ENCODE results near the gene C3orf22.

The C3orf22 gene

DNA sequence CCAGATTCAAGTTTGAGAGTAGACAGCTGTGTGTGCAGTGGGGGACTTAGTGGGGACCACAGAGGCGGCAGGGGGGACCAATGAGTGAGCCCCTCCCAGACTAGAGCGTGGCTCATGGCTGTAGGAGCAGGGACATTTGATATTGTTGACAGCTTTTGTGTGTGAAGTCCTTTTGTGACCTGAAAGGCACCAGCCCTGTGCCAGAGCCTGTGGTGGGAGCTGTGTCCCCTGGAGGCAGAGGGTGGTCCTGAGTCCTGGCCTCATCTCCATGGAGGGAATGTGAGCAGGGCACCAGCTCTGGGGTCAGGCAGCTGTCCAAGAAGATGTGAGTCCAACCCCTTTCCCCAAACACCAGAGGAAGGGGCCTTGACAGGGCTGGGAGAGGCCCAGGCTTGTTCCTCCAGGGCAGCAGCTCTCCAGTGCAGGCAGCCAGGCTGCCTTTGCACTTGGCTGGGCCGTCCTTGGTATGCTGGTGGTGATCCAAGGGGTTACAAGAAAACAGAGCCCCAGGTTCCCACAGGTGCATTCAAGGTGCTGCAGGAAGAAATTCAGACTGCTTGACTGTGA, 10.1 kb upstream of the C3orf22 start:
- no peak overlapping the region for H3K9ac ChIP-seq (ENCODE audit: low read depth, low read length, poor library complexity, severe bottlenecking)
- H2AFZ ChIP-seq (ENCODE audit: low read length), result no peak overlapping the region
- H3K4me2 ChIP-seq (ENCODE audit: low read depth, low read length, poor library complexity, severe bottlenecking), result no peak overlapping the region
- no peaks in the 10 kb centered on the region for H3K36me3 ChIP-seq (ENCODE audit: insufficient read depth, low read length)
- no peaks in the 10 kb centered on the region for H3K79me2 ChIP-seq (ENCODE audit: insufficient read depth, low read length)
- no peaks in the 10 kb centered on the region for H3K27me3 ChIP-seq (ENCODE audit: insufficient read depth, low read length, poor library complexity, severe bottlenecking)
- H3F3A ChIP-seq (ENCODE audit: low read depth), result no peaks in the 10 kb centered on the region
- no peak for TF ChIP-seq EZH2phosphoT487 (IDR thresholded peaks at IDR 0.05; ENCODE audit: borderline replicate concordance)
- TF ChIP-seq, protein P1, sequence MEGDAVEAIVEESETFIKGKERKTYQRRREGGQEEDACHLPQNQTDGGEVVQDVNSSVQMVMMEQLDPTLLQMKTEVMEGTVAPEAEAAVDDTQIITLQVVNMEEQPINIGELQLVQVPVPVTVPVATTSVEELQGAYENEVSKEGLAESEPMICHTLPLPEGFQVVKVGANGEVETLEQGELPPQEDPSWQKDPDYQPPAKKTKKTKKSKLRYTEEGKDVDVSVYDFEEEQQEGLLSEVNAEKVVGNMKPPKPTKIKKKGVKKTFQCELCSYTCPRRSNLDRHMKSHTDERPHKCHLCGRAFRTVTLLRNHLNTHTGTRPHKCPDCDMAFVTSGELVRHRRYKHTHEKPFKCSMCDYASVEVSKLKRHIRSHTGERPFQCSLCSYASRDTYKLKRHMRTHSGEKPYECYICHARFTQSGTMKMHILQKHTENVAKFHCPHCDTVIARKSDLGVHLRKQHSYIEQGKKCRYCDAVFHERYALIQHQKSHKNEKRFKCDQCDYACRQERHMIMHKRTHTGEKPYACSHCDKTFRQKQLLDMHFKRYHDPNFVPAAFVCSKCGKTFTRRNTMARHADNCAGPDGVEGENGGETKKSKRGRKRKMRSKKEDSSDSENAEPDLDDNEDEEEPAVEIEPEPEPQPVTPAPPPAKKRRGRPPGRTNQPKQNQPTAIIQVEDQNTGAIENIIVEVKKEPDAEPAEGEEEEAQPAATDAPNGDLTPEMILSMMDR (conservative IDR thresholded peaks at IDR 0.05; ENCODE audit: low read length), result no peak
- H3K4me1 ChIP-seq (ENCODE audit: insufficient read depth, low read length, poor library complexity, severe bottlenecking), result no peaks in the 10 kb centered on the region
- no peak overlapping the region for H3K4me3 ChIP-seq (ENCODE audit: low read length, poor library complexity, severe bottlenecking)
- no peaks in the 10 kb centered on the region for H4K20me1 ChIP-seq (ENCODE audit: insufficient read depth, low read length, poor library complexity, severe bottlenecking)
- no peaks in the 10 kb centered on the region for H3K9me2 ChIP-seq (replicated peaks; ENCODE audit: low read depth, low read length)
- no peaks in the 10 kb centered on the region for H3K9me3 ChIP-seq (ENCODE audit: insufficient read depth, low read depth, low read length)

DNA sequence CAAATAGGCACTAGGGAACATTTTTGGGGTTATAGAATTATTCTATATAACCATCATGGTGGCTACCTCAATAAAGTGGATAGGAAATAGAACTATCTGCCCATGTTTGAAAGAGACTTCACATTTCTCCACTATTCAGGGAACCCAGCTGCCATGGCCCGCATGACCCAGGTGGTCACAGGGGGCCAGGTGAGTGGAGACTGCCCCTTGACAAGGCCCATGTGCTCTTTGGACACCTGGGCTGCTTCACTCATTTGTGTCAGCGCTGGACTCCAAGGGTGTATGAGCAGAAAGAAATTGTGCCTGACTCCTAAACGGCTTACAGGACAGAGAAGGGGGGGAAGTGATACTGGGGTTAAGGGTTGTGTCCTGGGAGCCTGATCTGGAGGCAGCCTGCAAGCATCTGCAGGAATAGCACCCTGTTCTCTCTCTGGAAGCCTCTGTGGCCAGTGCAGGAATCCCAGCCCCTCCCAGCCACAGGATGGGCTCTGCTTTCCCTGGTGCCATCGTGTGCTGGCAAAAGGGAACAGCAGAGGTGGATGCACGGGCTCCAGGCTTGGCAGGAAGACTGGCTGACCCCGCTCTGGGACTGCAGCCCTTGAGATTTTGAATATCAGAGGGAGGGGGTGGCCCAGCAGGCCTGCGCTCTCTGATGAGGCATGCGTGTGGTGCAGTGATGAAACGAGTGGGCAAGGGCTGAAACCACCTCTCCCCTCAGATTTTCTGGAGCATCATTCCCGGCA, 9.1 kb upstream of the C3orf22 start:
- Histone ChIP-seq H3K4me3 (ENCODE audit: low read length, poor library complexity, severe bottlenecking) (no peak overlapping the region), H3K9me3 (ENCODE audit: insufficient read depth, low read depth, low read length) (no peaks in the 10 kb centered on the region; the same call in 1 of the 2 replicates), H3K79me2 (ENCODE audit: insufficient read depth, low read length) (no peaks in the 10 kb centered on the region), H2AFZ (ENCODE audit: low read length) (no peak overlapping the region), H3F3A (ENCODE audit: low read depth) (no peaks in the 10 kb centered on the region), H3K4me2 (ENCODE audit: low read depth, low read length, poor library complexity, severe bottlenecking) (no peak overlapping the region), H3K27me3 (ENCODE audit: insufficient read depth, low read length, poor library complexity, severe bottlenecking) (no peaks in the 10 kb centered on the region), H3K4me1 (ENCODE audit: insufficient read depth, low read length, poor library complexity, severe bottlenecking) (no peaks in the 10 kb centered on the region), H3K9ac (ENCODE audit: low read depth, low read length, poor library complexity, severe bottlenecking) (no peak overlapping the region), H3K9me2 (replicated peaks; ENCODE audit: low read depth, low read length) (no peaks in the 10 kb centered on the region), H3K36me3 (ENCODE audit: insufficient read depth, low read length) (no peaks in the 10 kb centered on the region), H4K20me1 (ENCODE audit: insufficient read depth, low read length, poor library complexity, severe bottlenecking) (no peaks in the 10 kb centered on the region)
- TF ChIP-seq EZH2phosphoT487 (IDR thresholded peaks at IDR 0.05; ENCODE audit: borderline replicate concordance), result no peak
- TF ChIP-seq, protein P1 (conservative IDR thresholded peaks at IDR 0.05; ENCODE audit: low read length), result no peak

DNA sequence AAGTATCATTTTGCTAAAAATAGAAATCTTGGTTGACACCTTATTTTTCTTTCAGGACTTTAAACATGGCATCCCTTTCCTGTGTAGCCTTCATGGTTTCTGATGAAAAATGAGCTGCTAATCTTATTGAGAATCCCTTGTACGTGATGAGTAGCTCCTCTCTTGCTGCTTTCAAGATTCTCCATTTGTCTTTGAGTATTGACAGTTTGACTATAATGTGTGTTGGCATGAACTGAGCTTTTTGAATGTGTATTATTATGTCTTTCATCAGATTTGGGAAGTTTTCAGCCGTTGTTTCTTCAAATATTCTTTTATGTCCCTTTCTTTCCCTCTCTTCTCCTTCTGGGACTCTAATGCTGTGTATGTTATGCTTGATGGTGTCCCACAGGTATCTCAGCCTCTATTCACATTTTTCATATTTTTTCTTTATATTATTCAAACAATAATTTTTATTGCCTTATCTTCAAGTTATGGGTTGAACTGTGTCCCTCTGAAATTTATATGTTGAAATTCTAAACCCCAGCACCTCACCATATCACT, 4.1 kb upstream of the C3orf22 start:
- Histone ChIP-seq H3K27me3 (ENCODE audit: insufficient read depth, low read length, poor library complexity, severe bottlenecking) (no peaks in the 10 kb centered on the region), H3K4me2 (ENCODE audit: low read depth, low read length, poor library complexity, severe bottlenecking) (no peak overlapping the region), H3K4me1 (ENCODE audit: insufficient read depth, low read length, poor library complexity, severe bottlenecking) (no peaks in the 10 kb centered on the region), H3K36me3 (ENCODE audit: insufficient read depth, low read length) (no peaks in the 10 kb centered on the region), H3F3A (ENCODE audit: low read depth) (no peaks in the 10 kb centered on the region), H3K4me3 (ENCODE audit: low read length, poor library complexity, severe bottlenecking) (no peak overlapping the region), H3K79me2 (ENCODE audit: insufficient read depth, low read length) (no peaks in the 10 kb centered on the region), H3K9me2 (replicated peaks; ENCODE audit: low read depth, low read length) (no peaks in the 10 kb centered on the region), H2AFZ (ENCODE audit: low read length) (no peak overlapping the region), H3K9ac (ENCODE audit: low read depth, low read length, poor library complexity, severe bottlenecking) (no peak overlapping the region), H3K9me3 (ENCODE audit: insufficient read depth, low read depth, low read length) (peaks cover 4% of the 10 kb centered on the region), H4K20me1 (ENCODE audit: insufficient read depth, low read length, poor library complexity, severe bottlenecking) (no peaks in the 10 kb centered on the region)
- TF ChIP-seq, protein P1 (conservative IDR thresholded peaks at IDR 0.05; ENCODE audit: low read length), result no peak
- no peak for TF ChIP-seq EZH2phosphoT487 (IDR thresholded peaks at IDR 0.05; ENCODE audit: borderline replicate concordance)

Data from Loucy (cell line).